ENCODE results near the gene GLP2R. TPM values are rescaled to one million over a fixed set of nuclear protein-coding genes. Genes with fewer than 3 reads are reported as not detected.
A peak's percentile ranks its signal among the peaks of the same experiment; 100 is the strongest.

GLP2R gene
- total and polyA plus RNA-seq, 12 donors, result 0.09 to 0.41 (median 0.19) TPM; not detected in 2

DNA sequence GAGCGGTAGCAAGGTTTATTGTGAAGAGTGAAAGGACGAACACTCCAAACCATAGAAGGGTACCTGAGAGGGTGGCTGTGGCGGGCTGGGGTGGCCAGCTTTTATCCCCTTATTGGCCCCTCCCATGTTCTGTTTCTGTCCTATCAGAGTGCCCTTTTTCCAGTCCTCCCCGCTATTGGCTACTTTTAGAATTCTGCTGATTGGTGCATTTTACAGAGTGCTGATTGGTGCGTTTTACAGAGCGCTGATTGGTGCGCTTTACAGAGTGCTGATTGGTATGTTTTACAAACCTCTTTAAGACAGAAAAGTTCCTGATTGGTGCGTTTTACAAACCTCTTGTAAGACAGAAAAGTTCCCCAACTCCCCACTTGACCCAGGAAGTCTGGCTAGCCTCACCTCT is 16.3 kb upstream of the GLP2R start:
- Histone ChIP-seq H3K36me3 (no peaks in the 10 kb centered on the region), H3K27ac (no peak overlapping the region), H3K27me3 (peaks cover 0 to 50% (median 14%) of the 10 kb centered on the region in 7 donors), H3K4me1 (peaks cover 0 to 8% (median 0%) of the 10 kb centered on the region in 9 donors), H3K9me3 (peaks cover 0 to 18% (median 0%) of the 10 kb centered on the region in 11 donors), H3K4me3 (no peak overlapping the region)
- DNase-seq (no peak), ATAC-seq (no peak)
- intact Hi-C loops (cut with DNase I), result loop anchor here in 2 of 10 donors (10.0 kb wide), 1 partner anchor 75 kb away; no protein-coding TSS in a partner anchor
- 90 to 94% methylated on average over 8 of the region's 8 CpGs for WGBS, 2 donors
- TF ChIP-seq, protein P1, sequence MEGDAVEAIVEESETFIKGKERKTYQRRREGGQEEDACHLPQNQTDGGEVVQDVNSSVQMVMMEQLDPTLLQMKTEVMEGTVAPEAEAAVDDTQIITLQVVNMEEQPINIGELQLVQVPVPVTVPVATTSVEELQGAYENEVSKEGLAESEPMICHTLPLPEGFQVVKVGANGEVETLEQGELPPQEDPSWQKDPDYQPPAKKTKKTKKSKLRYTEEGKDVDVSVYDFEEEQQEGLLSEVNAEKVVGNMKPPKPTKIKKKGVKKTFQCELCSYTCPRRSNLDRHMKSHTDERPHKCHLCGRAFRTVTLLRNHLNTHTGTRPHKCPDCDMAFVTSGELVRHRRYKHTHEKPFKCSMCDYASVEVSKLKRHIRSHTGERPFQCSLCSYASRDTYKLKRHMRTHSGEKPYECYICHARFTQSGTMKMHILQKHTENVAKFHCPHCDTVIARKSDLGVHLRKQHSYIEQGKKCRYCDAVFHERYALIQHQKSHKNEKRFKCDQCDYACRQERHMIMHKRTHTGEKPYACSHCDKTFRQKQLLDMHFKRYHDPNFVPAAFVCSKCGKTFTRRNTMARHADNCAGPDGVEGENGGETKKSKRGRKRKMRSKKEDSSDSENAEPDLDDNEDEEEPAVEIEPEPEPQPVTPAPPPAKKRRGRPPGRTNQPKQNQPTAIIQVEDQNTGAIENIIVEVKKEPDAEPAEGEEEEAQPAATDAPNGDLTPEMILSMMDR (IDR thresholded peaks at IDR 0.05), result no peak

DNA sequence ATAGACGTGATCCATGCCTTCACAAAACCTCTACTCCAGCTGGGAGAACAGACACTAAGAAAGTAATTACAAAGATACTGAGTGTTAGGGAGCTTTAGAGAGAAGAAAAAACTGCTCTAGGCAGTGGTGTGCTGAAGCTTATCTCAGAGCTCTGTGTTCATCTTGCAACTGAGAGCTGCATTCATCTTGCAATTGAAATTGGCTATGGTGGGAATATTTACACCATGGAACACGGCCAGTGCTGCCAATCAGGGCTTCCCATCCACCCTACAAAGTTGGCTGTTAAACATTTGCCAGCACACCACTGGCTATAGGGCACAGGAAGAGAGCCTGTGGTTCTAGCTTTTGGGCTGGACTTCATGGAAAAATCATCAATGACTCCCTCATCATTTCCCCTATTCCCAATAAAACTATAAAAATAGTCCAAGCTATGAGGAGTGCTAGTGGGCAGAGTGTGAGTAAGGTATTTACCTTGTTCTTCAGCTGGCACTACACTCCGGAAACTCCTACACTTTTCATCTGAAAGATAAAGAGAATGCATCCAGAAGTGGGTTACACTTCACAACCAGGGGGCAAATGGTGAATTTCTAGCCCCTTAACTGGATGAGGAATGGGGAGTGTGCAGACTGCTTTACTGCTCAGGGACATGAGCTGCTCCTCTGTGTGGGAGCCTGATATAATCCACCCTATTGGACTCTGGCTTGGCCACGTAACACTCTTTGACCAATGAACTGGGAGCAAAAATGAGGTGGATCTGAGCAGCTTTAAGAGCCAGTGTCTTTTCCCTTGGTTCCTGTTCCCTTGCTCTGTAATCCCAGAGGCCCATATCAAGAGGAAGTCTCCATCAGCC is 15.4 kb upstream of the GLP2R start:
- Histone ChIP-seq H3K27ac (no peak overlapping the region), H3K36me3 (no peaks in the 10 kb centered on the region), H3K27me3 (peaks cover 0 to 48% (median 14%) of the 10 kb centered on the region in 7 donors), H3K4me1 (peaks cover 0 to 8% (median 0%) of the 10 kb centered on the region in 9 donors), H3K4me3 (no peak overlapping the region), H3K9me3 (peaks cover 0 to 9% (median 0%) of the 10 kb centered on the region in 11 donors)
- WGBS, 2 donors, result 52 to 56% methylated on average over 4 of the region's 4 CpGs
- intact Hi-C loops (cut with DNase I), result no loop called here
- DNase-seq (no peak), ATAC-seq (peak in 4 of 8 donors; percentile 19 to 57 (median 38))
- TF ChIP-seq, protein P1 (IDR thresholded peaks at IDR 0.05), result no peak

DNA sequence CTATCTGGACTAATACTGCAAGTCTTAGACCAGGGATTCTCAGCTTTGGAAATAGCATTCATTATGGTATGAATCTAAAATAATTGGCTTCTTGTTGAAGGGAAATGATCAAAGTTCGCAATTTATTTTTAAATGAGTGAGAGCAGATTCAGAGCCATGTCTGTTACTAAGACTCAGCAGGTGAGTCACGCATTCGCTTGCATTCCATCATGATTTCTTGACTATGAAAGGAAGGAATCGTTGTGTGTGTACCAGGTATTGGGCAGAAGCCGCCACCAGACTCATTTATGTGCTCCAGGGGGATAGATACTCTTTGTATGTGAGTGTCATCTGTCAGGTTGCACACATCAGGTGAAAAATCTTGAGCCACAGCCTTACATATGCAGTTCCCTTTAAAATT is 14.6 kb upstream of the GLP2R start:
- no peaks in the 10 kb centered on the region for H3K36me3 ChIP-seq
- H3K4me3 ChIP-seq, result no peak overlapping the region
- H3K27me3 ChIP-seq, result peaks cover 0 to 40% (median 6%) of the 10 kb centered on the region in 7 donors
- intact Hi-C loops (cut with DNase I), result no loop called here
- peak overlapping the region in 1 of 10 donors; percentile 52 for H3K27ac ChIP-seq
- ATAC-seq (no peak), DNase-seq (no peak)
- H3K9me3 ChIP-seq, result peaks cover 0 to 1% (median 0%) of the 10 kb centered on the region in 11 donors
- TF ChIP-seq, protein P1 (IDR thresholded peaks at IDR 0.05), result no peak
- WGBS, 2 donors, result 85 to 90% methylated on average over 5 of the region's 5 CpGs
- peaks cover 0 to 8% (median 0%) of the 10 kb centered on the region in 9 donors for H3K4me1 ChIP-seq

DNA sequence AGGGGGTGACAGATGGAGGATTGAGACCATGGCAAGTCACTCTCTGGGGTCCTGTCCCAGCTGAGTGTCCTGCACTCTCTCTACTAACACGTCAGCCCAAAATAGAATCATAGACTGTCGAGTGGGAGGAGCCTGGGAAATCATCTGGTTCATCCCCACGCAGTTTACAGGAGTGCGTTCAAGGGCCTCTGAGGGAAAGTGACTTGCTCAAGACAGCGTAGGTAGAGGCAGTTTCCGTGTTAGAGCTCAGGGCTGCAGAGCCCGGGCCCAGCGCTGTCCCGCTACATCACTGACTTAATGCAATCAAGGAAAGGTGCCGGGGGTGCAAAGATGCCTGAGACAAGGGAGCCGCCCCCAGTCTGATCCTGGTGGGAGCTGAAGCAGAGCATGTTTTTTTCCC is 14.2 kb upstream of the GLP2R start:
- TF ChIP-seq, protein P1 (IDR thresholded peaks at IDR 0.05), result no peak
- ATAC-seq, result peak; percentile 44 to 92 (median 82)

More for the DNA sequence above, 14.2 kb upstream of the GLP2R start:
- intact Hi-C loops (cut with DNase I), result no loop called here
- H3K27ac ChIP-seq, result peak overlapping the region in 1 of 10 donors; percentile 52
- H3K27me3 ChIP-seq, result peaks cover 0 to 37% (median 6%) of the 10 kb centered on the region in 7 donors
- 31 to 39% methylated on average over 11 of the region's 11 CpGs for WGBS, 2 donors
- H3K4me1 ChIP-seq, result peaks cover 0 to 8% (median 0%) of the 10 kb centered on the region in 9 donors
- no peaks in the 10 kb centered on the region for H3K36me3 ChIP-seq
- no peak overlapping the region for H3K4me3 ChIP-seq
- DNase-seq, result peak in 1 of 2 donors; percentile 19
- no peaks in the 10 kb centered on the region for H3K9me3 ChIP-seq

Measured in heart right ventricle (tissue), 16 donors.